ENCODE measurements around the gene PPDPF.
"Not testable (repeated sequence)": the region's sequence is repeated elsewhere in the genome, so short reads cannot be mapped to it uniquely, and the experiment has no call there.

Gene PPDPF

DNA sequence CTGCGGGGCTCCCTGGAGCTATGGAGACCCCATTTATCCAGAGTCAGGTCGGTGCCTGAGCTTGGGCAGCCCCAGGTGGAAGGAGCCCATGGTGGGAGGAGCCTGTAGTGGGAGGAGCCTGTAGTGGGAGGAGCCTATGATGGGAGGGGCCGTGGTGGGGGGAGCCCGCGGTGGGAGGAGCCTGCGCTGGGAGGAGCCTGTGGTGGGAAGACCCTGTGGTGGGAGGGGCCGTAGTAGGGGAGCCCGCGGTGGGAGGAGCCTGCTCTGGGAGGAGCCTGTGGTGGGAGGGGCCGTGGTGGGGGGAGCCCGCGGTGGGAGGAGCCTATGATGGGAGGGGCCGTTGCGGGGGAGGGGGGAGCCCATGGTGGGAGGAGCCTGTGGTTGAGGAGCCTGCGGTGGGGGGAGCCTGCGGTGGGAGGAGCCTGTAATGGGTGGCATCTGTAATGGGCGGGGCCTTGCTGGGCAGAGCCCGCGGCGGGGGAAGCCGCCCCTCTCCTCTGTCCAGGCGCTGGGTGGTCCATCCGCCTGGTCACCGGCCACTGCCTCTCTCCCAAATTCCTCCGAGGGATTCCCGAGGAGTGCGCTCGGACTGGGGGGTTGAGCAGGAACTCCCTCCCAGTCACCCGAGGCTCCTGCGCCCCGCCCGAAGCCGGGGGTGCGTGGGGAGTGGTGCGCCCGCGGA lies 32.8 kb downstream of the PPDPF start:
- DNase-seq, result peak; percentile 83 to 90

DNA sequence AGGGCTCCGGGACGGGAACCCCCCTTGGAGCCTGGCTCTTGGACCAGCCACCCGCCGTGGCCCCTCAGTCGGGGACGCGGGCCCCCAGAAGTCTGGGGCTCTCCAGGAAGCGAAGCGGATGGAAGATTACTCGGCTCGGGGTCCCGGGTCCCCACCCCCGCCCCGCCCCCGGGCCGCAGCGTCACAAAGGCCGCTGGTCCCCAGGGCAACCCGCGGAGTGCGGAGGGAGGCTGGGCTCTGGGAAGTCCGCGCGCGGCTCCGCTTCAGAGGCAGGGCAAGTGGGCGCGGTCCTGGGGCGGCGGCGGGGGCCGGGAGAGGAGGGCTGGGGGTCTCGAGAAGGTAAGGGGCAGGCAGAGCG lies 33.3 kb downstream of the PPDPF start, which contains the start of gene FNDC11:
Gene FNDC11 (plus strand): TSS at position 227 of the 358 bp plus-strand sequence. CDS start 1,505 bp downstream, outside the sequence.
- DNase-seq, result peak; percentile 47 to 50

DNA sequence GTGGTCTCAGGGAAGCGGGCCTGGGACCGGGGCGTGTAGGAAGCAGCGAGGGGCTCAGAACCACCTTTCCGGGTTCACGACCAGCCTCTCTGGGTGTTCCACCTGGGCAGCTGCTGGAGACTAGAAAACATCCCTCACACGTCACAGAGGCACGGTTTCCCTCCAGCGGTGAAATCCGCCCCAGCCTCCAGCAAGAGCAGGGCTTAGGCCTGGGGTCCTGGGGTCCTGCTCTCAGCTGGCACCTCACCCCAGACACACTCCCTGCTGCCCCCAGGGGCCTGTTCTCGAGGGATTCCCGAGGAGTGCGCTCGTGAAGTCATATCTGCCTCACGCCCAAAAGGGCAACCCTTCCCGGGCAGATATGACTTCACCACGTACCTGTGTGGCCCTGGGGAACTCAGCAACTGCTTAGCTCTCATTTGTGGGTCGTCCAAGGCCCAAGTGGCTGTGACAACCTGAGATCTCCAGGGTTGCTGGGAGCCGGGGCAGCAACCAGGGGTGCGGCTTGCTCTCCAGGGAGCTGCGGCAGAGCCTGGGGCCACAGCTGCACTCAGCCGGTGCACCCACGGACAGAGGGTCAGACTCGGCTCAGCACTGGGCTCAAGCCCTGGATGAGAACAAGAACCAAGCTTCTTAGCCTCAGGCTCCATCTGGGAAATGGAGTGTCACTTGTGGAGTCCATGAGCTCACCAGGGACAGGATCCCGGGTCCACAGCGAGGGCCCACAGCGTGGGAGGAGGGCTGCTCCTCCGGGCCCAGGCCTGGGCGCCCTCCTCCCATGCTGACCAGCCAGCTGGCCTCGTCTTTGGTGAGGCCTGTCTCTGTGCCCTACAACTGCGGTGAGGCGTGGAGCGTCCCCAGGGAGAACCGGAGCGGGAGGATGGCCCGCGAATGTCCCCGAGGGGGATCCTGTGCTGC lies 34.1 kb downstream of the PPDPF start:
- DNase-seq, result no peak

DNA sequence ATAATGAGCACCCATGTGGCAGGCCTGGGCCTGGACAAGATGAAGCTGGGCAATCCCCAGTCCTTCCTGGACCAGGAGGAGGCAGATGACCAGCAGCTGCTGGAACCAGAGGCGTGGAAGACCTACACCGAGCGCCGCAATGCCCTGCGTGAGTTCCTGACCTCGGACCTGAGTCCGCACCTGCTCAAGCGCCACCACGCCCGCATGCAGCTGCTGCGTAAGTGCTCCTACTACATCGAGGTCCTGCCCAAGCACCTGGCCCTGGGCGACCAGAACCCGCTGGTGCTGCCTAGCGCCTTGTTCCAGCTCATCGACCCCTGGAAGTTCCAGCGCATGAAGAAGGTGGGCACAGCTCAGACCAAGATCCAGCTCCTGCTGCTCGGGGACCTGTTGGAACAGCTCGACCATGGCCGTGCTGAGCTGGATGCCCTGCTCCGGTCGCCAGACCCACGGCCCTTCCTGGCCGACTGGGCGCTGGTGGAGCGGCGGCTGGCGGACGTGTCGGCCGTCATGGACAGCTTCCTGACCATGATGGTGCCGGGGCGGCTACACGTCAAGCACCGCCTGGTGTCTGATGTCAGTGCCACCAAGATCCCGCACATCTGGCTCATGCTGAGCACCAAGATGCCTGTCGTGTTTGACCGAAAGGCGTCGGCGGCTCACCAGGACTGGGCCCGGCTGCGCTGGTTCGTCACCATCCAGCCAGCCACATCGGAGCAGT lies 35.3 kb downstream of the PPDPF start:
- DNase-seq, result no peak

DNA sequence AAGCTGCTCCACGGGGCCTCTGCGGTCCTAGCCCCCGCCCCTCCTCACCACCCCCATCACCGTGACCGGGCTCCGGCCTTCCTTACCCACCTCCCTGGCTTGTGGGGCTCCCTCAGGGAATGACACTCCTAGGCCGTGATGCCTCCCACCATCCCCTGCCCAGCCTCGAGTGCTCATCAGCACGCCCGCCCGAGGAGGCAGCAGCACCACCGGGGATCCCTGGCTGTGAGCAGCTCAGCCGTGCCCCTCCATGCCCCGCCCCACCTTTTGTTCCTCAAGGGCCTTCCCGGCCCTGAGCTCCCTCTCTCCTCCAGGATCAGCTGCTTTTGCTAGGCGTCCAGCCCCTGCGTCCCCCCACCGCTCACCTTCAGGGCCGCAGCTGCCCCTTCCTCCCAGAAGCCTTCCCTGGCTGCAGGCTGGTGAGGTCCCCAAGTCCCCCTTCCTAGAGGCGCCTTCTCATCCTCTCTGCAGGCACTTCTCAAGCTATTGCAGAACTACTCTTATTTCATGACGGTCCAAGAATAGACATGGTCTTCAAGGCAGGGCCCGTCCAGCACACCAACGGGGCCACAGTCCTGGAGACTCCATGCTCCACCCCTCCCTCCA lies 36.4 kb downstream of the PPDPF start:
- DNase-seq, result no peak

DNA sequence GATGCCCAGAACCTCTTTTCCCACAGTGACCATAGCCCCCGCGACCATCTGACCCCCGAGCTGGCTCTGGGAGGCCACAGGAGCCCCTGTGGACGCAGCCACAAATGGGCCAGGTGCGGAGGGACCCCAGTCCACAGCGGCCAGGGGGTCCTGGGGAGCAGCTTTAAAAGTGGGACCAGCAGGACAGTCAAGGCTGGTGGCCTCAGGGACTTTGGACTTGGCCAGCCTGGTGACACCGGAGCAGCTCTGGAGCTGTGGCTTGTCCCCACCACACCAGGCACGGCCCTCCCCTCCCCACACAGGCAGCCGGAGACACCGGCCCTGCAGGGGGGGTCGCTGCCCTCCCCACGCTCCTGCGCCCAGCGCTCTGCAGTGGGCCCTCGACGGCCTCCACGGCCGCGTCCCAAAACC lies 36.9 kb downstream of the PPDPF start:
- no peak for DNase-seq

DNA sequence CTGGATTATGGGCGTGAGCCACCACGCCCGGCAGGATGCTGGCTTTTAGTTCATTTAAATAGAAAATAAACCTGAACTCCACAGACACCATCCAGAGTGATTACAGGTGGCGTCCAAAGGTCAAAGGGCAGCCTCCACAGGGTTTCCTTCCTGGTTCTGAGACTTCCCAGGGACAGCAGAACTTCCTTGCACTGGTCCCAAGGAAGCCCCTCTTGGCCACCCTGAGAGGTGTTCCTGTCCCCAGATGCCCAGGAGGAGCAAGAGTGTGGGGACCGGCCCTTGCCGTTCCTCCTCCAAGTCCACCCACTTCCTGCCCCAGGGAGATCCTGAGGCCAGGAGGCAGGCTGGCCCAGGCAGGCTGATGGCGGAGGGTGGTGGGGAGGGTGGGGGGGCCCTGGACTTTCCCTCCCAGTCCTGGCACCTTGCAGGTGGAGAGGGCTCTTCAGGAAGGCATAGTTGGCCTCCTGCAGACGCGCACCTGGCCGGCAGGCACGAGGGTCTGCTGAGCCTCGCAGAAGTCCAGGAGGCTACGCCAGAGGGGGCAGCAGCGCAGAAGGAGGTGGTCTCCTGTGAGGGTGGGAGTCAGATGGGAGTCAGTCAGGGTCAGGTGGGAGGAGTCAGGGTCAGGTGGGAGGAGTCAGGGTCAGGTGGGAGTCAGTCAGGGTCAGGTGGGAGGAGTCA lies 38.4 kb downstream of the PPDPF start:
- no peak for DNase-seq

DNA sequence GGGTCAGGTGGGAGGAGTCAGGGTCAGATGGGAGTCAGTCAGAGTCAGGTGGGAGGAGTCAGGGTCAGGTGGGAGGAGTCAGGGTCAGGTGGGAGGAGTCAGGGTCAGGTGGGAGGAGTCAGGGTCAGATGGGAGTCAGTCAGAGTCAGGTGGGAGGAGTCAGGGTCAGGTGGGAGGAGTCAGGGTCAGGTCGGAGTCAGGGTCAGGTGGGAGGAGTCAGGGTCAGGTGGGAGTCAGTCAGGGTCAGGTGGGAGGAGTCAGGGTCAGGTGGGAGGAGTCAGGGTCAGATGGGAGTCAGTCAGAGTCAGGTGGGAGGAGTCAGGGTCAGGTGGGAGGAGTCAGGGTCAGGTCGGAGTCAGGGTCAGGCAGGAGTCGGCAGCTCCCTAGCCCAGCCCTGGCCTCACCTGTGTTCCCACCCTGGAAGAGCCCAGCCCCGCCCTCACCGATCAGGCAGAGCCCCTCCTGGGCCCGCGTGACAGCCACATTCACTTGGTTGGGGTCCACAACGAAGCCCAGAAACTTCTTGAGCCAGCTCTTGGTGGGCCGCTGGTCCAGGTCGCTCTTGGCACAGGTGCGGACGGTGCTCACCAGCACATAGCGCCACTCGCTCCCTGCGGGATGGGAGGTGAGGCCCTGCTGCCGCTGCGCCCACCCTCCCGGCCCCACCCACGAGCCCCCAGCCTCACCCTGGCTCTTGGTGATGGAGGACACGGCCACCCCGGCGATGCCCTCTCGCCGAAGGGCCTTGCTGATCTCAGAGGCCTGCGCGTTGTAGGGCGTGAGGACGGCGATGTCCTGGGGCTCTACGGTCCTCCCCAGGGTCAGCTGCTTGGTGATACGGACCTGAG lies 39.1 kb downstream of the PPDPF start:
- not testable (repeated sequence) for DNase-seq

DNA sequence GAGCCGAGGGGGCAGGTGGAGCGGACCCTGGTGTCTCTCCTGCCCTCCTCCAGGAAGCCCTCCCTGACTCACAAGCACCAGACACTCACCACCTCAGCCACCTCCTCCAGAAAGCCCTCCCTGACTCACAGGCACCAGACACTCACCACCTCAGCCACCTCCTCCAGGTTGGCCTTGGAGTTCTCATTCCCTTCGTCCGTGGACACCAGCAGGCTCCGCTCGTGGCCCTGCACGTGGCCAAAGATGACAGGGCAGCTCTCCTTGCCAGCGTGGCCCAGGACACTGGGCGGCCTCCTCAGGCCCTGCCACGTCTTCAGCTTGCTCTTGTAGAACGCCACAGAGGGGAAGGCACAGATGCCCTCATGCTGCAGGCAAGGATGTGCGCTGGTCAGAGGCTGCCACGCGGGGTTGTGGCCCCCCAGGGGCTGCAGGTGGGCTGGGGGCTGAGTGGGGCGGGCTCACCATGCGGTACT lies 39.8 kb downstream of the PPDPF start:
- DNase-seq, result no peak

DNA sequence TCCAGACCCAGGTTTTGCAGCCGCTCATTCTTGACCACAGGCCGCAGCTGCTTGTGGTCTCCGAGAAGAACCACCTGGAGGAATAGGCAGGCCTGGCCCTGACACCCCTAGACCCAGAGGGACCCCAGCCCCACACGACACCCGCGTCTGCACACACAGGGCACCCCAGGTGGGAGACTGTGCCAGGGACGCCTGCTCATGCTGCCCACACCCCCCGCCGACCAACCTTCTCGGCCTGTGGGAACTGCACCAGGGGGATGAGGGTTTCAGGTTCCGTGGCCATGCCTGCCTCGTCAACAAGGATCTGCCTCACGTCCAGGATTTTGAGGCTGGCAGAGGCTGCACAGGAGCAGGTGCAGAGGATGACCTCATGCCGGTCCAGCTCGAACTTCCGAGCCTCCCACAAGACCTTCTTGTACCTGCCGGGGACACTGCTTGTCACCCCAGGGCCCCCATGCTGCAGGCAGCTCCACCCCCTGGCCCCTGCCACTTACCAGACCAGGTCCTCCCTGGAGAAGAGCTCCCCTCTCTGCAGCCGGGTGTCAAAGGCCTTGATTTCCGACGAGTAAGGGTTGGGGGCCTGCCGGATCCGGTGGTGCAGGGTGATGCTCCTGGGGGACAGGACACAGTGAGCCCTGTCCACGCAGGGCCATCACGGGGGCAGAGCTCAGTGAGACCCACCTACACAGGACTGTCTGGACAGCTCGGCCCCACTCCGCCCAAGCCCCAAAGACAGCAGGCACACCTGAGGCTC lies 40.5 kb downstream of the PPDPF start:
- DNase-seq, result no peak

DNA sequence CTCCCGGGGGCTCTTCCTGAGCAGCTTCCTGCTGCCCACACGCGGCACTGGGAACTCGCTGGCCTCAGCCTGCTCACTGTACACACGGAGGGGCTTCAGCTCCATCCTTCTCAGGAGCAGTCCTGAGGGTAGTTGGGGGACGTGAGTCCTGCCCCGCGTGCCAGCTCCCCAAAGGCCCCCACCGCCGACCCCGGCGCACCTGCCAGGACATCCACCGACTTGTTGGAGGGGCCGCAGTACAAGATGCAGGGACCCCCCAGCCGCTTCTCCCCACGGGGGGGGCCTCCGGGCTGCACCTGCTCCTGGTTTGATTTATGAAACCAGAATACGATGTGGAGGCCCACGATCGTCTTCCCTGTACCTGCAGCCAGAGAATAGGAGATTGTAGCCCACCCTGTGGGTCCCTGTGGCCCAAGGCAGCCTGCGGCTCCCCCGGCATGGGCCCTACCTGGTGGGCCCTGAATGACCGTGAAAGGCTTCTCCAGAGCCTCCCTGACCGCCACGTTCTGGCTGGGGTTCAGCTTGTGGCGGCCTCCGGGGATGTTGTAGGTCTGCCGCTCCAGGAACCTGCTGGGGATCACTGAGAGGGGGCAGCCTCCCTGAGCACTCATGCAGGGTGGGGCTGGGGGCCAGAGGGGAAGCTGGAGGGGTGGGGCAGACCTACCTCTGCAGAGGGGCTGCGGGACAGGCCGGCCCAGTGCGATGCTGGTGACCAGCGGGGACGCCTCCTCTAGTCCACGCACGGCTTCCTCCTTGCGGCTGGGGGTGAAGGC lies 41.2 kb downstream of the PPDPF start:
- no peak for DNase-seq

DNA sequence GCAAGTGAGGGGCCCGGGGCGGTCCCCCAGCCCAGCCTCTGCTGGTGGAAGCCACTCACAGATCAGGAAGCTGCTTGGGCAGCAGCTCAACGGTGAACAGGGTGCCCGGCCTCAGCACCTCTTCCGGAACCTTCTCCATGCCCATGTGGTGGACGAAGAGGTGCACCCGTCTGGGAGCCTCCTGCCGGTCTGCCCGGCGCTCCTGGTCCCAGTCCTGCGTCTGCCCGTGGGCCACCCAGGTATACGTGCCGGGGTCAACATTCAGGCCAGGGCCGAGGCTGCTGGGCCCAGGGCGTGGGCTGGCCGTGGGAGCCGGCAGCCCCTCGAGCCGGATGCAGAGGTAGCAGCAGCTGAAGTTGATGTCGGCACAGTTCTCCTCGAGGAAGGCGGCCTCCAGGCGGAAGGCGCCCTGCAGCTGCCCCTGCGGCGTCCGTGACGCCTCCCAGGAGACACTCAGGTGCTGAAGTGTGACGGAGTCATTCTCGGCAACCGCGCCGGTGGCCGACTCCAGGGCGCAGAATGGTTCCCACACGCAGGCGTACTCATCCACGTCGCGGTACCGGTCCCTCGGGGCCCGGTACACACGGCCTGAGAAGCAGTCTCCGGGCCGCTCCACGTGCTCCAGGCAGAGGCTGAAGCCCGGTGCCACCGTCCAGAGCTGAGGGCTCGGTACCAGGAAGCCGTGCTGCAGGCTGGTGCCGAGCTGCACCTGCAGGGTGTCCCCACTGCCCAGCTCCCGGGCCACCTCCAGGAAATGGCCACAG lies 42.1 kb downstream of the PPDPF start:
- no peak for DNase-seq

DNA sequence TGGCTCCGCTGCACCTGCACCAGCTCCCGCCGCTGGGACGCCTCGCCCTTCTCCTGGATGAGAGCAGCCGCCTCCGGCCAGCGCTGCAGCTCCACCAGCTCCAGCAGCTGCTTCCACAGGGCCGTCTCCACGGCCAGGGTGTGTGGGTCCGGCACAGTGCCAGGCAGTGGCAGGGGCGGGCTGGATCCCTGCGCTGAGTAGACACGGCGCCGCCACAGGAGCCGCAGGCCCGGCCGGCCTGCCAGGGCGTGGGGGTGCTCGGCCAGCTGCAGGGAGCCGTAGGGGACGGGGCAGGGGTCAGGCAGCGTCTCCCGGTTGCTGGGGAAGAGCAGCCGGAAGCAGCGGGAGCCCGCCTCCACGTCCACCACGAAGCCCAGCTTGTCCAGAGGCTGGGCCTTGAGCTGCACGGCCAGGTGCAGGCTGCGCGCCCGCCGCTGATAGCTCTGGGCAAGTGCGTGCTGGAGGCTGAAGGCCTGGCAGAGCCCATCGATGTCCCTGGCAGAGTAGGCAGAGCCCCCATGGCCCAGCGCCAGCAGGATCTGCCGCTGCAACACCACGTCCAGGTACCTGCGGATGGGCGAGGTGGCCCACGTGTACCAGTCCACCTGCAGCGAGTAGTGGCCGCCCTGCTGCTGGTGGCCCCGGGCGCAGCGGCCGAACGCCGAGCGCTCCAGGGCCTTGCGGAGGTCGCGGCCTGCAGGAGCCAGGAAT lies 42.8 kb downstream of the PPDPF start:
- DNase-seq, result no peak

DNA sequence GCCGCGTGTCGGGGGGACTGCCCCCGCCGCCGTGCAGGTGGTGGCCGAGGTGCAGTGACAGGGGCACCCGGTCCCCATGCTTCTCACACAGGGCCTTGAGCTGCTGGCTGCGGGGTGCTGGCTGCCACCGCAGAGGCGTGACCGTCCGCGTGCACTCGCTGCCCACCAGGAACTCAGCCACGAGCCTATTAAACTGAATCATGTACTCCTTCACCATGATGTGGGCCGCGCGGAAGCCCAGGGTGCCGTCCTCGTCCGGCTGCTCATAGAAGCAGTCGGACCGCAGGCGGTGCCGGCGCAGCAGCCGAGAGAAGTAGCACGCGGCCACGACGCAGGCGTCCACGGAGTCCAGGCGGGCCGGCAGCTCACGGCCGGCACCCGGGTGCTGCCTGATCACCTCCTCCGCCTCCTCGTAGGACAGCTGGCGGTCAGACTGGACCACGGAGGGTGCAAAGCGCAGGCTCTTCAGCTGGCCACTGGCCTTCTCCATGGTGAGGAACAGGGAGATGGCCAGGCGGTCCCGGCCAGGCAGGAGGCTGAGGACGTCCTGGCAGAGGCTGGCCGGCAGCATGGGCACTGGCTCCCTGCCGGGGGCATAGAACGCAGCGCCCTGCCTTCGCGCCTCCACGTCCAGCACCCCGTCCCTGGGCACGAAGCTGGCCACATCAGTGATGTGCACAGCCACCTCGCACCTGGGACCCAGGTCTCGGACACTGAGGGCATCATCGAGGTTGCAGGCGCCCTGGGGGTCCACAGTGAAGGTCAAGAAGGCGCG lies 43.7 kb downstream of the PPDPF start:
- DNase-seq, result no peak

DNA sequence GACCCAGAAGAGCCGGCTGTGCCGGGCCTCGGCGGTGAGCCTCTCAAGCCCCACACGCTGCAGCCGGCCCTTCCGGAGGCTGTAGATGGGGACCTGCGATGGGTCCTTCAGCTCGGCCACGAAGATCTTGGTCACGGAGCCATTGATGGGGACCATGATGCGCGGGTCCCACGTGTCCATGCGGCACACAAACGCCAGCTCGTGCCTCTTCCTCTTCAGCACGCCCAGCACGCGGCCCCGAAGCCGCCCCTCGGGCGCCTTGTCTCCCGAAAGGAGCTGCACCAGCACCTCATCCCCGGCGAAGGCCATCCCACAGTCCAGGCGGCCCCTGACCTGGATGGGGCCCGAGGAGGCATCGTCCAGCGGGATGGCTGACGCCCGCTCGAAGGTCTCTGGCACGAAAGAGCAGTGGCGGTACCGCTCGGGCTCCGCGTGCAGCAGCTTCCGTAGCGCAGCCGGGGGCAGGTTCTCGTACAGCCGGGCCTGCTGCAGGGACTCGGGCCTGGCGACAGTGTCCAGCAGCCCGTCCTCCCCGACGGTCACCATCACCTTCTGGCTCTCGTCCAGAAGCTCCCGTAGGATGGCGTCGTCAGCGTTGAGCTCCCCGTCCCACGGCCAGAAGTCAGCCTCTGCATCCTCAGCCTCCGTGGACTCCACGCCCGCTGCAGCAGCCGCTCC lies 44.6 kb downstream of the PPDPF start:
- DNase-seq, result no peak

DNA sequence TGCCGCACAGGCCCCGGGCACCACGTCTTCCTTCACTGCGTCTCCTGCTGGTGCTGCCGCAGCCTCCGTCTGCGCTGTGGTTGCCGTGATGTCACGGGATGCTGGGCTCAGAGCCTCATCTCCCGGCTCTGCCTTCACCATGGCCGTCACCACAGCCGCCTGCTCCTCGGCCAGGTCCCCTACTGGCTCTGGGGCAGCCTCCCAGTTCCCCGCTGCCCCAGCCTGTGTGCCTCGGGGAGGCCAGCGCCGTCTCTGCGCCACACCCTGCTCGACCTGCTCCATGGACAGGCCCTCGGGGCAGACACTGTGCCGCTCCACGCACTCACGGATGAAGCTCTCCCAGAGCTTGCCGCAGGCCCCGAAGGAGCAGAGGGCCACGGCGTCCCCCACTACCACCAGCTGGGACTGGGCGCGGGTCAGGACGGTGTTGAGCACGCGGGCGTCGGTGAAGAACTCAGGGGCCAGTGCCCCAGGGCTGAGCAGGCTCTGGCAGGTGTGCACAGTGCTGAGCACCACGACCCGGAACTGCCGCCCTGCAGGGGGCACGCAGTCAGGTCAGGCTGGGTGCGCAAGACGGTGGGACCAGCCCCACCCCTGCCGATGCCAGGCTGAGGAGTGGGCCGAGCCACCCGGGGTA lies 45.3 kb downstream of the PPDPF start:
- no peak for DNase-seq
